Stimulated activated CD8-positive, alpha-beta memory T cell treated with anti-CD3 and anti-CD28 coated beads, Interleukin-4, amount 100 ng/mL, for 24 hours (primary cell): Measurements from ENCODE around the gene BTBD2.
"Not testable (repeated sequence)": the region's sequence is repeated elsewhere in the genome, so short reads cannot be mapped to it uniquely, and the experiment has no call there.

ENCODE experiments used
- DNase-seq: peaks from one replicate; pipeline ENCODE4 v3.0.0-alpha.2; 2020; ENCODE audit warnings: low read depth

BTBD2 gene

DNA sequence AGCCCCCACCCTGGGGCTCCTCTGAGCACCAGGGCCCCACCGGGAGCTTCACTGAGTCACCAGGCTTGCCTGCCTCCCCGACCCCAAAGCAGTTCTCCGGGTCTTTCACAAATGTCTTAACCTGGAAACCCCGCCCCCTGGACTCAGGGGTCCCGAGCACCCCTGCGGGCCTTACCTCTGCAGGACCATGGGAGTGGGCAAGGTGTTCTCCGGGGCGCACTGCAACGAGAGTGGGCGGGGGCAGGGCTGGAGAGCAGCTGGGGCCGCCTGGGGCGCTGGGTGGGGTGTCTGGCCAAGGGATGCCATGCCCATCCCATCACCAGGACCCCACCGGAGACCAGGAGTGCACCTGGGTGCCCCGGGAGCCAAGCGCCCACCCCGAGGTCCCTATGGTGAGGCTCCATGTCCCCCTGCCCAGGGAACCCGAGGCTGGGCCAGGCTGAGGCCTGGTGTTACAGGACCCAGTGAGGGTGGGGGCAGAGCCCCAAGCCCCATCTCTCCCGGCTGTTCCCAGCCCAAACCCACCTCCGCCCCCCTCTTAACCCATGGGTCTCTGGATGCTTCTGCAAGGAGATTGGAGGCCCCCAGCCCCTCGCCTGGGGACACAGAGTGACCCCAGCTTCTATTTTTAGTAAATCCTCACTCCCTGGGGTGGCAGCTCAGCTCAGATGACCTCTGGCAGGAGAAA, 24.6 kb upstream of the BTBD2 start:
- no peak for DNase-seq

DNA sequence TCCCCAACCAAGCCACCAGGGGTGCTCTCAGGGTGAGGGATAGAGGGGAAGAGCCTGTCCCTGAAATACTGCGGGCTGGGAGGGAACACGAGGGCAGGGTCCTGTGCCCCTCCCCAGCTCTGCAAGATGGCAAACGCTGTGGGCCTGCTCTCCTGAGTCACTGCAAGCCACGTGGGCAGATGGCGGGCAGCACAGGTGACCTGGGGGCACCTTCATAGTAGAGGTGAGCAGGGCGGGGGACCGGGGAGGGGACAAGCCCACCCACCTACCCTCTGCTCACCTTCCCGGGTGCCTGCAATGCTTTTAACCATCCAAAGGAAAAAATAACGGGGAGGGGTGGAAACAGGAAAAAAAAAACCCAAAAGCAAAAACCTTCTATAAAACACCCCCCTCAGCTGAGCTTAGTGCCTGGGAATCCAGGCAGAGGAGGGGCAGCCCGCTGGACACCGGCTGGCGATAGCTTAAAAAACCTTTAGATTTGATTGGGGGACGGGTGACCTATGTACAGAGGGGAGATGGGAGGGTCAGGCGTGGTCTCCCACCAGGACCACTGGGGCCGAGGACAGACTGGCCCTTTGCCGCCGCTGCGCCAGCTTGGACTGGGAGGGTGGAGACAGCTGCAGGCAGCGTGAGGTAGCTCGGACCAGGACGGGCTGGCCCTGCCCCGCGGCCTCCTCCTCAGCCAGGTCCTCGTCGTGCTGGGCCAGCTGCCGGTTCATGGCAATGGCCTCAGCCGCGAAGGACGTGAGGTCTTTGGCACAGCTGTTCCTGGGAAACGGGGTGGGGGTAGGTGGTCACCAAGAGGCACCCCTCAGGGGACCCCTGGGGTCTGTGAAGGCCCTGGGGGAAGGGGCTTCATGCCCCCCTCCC, 23.8 kb upstream of the BTBD2 start:
- no peak for DNase-seq

DNA sequence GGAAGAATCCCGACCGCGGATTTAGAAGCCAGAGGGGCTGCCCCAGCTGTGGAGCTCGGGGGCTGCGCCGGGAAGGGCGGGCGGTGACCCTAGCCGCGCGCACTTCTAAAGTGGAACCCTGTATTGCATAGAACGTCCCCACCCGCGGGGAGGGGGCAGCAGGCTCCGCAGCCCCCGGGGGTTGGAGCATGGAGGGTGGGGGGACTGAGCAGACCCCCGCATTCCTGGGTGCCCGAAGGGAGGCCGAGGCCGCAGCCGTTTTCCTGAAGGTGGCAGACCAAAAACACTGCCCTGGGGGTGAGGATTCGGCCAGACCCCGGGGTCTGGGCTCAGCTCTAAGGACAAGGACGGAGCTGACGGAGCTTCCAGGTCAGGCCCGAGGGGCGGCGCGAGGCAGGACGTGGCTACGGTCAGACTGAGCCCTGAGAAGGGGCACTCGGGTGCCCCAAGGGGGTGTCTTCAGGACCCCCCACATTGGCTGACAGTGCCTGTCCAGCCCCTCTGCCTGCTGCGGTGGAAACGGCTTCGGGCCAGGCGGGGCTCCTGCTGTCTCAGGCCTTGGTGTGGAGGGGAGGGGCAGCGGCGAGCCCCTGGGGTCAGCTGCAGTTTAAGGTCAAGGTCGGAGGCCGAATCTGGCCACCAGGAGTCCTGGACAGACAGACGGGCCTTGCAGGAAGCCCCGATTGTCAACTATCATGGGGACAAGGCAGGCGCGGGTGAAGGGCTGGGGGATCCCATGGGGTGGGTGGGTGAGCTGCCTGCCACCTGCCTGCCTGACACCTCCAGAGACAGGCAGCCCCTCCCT, 23.0 kb upstream of the BTBD2 start:
- no peak for DNase-seq

DNA sequence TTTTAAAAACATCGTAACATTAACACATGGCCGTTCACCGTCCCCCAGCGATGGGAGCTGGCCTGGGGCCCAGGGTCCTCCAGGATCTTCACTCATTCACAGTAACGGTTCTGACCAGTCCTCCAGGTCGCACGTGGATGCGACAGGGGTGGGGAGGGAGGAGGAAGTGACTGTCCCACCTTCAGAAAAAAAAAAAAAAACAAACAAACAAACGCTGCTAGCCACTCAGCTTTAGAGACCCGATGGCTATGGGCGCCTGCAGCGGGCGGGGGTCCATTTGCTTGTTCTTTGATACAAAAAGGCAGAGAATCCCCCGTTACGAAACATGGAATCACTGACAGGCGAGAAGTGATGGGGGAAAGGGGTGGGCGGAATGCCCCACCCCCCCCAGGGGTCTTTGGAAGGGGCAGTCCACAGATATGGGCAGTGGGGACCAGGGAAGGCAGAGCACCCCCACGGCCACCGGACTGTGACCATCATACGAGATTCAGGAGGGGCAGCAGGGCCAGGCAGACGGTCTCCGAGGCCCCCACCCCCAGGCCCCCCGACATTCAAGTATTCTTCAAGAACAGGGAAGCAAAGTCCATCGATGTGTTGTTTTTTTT, 22.2 kb upstream of the BTBD2 start:
- DNase-seq, result no peak

GRCh38 chr19:2036424-2036823, 20.9 kb upstream of the BTBD2 start:
- DNase-seq, result no peak

- no peak for DNase-seq
Observed at GRCh38 chr19:2035590-2035991, 20.1 kb upstream of the BTBD2 start.

DNA sequence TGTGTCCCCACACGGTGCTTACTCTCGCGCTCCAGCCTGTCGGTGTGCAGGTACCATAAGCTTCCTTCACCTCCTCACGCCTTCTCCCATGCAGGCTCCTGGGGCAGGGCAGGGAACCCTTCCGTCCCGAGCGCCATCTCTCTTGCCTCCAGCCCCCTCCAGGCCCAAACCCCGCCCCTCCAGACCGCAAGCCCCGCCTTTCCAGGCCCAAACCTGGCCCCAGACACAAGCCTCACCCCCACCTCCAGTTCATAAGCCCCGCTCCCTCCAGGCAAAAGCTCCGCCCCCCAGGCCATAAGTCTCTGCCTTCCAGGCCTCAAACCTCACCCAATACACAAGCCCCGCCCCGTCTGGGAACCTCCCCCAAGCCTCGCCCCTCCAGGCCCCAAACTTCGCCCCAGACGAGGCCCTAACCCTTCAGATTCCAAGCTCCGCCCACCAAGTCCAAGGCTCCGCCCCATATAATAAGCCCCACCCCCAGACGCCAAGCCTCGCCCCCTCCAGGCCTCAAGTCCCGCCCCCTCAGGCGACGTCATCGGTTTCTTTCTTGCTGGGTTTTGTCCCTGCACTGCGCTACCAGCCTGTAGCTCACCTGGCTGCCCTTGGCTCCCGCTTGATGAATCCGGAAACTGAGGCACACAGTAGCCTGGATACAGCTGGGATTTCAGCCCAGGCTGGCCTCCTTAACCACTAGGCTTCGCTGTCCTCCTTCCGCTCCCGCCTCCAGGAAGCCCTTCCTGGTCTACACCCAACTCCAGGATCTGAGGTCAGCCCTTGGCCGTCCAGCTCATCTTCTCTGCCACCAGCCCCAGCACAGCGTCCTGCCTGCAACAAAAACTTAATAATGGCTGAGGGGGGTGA, 19.4 kb upstream of the BTBD2 start:
- DNase-seq, result peak; percentile 35

DNA sequence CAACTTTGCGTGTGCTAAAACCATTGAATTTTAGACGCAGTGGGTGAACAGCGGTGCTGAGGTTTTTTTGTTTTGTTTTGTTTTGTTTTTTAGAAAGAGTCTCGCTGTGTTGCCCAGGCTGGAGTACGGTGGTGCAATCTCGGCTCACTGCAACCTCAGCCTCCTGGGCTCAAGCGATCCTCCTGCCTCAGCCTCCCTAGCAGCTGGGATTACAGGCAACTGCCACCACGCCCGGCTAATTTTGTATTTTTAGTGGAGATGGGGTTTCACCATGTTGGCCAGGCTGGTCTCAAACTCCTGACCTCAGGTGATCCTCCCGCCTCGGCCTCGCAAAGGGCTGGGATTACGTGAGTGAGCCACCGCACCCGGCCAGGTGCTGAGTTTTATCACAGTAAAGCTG, 18.7 kb upstream of the BTBD2 start:
- DNase-seq, result not testable (repeated sequence)

DNA sequence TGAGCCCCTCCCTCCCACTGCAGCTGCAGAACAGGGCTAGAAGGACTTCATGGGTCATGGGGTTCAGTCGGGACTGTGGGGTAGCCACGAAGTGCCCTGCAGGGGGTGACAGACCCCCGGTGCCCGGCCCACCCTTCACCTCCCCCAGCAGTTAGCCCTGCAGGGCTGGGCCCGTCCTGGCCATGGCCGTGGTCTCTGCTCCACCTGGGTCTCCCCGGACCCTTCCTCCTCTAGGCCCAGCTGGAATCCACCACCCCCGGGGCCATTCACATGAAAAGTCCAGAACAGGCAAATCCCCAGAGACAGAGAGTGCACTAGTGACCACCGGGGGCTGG, 18.3 kb upstream of the BTBD2 start:
- DNase-seq, result no peak

DNA sequence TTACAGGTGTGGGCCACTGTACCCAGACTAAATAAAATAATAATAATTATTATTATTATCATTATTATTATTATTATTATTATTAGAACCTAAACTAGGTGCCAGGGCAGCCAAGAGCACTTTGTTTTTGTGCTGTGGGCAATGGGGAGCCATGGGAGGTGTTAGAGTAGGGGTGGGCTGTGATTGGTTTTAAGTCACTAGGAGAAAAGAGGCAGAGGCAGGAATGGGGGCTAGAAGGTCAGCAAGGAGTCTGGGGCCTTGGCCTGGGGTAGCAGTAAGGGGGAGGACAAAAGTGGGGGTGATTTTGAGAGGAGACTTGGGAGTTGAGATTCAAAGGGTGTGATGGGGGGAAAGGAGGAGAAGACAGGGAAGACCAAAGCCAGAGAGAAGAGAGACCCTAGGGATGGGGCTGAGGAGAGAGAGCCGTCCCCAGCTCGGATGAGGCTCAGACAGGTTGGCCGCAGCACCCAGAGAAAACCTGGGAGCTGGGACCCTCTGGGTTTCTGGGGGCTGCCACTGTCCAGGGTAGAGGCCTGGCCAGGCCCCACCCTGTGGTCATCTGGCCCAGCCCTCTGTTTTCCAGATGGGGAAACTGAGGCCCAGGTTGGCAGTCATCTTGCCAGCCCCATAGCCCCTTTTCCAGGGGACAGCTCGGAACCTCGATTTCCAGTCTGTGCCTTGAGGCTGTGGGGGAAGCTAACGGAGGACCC, 17.8 kb upstream of the BTBD2 start:
- no peak for DNase-seq

DNA sequence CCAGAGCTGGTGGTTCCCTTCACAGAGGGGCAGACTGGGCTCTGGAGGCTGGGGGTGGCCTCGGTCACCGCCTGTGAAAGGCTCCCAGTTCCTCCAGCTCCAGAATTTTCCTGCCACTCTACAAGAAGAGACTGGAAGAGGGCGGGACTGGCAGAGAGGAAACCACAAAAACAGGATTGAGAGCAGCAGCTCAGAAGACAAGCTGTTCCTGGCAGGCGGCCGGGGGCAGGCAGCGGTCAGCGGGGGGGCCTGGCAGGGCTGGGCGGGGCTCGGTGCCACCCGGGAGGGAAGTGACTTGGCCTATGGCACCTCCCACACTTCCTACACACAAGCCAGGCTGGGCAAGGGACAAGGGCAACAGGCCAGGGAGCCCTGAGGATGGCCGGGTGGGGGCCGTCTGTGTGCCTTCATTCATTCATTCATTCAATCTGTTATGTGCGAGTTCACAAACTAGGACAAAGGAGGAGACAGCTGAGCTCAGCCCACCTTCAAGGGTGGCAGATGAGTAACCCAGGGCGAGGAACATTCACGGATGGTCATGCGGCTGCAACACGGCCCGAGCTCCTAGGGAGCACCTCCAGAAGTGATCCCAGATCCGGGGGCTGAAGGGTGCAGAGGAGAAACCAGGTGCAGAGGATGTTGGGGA, 16.9 kb upstream of the BTBD2 start:
- DNase-seq, result no peak

DNA sequence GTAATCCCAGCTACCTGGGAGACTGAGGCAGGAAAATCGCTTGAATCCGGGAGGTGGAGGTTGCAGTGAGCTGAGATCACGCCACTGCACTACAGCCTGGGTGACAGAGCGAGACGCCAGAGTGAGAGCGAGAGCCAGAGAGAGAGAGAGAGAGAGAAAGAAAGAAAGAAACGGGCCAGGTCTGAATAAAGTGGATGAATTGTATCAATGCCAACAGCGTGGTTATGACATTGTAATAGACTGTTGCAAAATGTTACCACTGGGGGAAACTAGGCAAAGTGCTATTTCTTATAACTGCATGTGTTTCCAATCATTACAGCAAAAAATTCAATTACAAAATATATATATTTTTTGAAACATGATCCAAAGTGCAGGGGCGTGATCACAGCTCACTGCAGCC, 11.8 kb upstream of the BTBD2 start:
- DNase-seq, result no peak

GRCh38 chr19:2026770-2027169, 11.3 kb upstream of the BTBD2 start:
- DNase-seq, result no peak

DNA sequence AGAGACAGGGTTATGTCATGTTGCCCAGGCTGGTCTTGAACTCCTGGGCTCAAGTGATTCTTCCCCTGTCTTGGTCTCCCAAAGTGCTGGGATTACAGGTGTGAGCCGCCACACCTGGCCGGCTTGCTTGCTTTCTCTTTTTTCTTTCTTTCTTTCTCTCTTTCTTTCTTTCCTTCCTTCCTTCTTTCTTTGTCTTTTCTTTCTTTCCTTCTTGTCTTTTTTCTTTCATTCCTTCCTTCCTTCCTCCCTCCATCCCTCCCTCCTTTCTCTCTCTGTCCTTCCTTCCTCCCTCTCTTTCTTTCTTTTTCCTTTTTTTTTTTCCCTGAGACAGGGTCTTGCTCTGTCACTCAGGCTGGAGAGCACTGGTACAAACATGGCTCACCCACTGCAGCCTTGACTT, 6.8 kb upstream of the BTBD2 start:
- no peak for DNase-seq

- no peak for DNase-seq
Observed at GRCh38 chr19:2021453-2022140, 6.1 kb upstream of the BTBD2 start.

DNA sequence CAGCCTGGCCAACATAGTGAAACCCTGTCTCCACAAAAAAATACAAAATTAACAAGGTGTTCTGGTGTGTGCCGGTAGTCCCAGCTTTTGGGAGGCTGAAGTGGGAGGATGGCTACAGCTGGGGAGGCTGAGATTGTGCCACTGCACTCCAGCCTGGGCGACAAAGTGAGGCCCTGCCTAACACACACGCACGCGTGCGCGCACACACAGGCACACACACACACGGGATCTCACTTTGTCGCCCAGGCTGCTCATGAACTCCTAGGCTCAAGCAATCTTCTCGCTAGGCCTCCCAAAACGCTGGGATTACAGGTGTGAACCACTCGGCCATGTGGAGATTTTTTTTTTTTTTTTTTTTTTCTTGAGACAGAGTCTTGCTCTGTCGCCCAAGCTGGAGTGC, 3.2 kb upstream of the BTBD2 start:
- no peak for DNase-seq

GRCh38 chr19:2016041-2016807, 710 bp upstream of the BTBD2 start:
- peak; percentile 31 for DNase-seq

DNA sequence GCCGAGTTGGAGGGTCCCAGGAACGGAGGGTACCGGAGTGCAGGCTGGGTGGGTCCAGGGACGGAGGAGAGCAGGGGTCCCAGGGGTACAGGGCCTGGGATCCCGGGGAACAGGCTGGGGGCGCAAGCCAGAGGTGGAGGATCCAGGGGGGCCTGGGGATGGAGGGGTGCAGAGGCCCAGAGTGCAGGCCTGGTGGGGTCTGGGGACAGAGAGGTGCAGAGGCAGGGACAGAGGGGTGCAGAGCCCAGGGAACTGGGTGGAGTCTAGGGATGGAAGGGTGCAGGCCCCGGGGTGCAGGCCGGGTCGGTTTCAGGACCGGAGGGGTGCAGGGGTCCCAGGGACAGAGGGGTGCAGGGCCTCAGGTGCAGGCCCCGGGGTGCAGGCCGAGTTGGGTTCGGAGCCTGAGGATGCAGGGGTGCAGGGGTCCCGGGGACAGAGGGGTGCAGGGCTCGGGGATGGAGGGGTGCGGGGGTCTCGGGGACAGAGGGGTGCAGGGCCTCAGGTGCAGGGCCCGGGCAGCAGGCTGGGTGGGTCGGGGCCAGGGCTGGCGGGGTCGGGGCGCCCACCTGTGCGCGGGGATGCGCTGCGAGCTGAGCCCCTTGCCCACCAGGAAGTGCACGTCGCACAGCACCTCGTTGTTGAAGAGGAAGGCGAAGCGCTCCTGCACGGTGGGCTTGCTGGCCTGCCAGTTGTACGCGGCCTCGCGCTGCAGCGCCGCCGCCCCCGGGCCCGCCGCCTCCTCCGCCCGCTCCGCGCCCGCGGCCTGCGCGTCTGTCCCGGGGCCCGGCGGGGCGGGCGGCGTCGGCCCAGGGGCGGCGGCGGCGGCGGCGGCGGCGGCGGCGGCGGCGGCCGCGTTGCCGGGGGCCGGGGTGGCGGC, 545 bp downstream of the BTBD2 start:
- no peak for DNase-seq
